IPS-20b (cell line): ENCODE results near the gene RANBP17.
"Not testable (repeated sequence)": the region's sequence is repeated elsewhere in the genome, so short reads cannot be mapped to it uniquely, and the experiment has no call there.

Source experiments
- H3K27ac ChIP-seq: one replicate; pipeline ENCODE4 v1.5.1; 2013; ENCODE audit warnings: low read length
- H3K27me3 ChIP-seq: 2 replicates; pipeline ENCODE4 v1.6.1; 2013; ENCODE audit warnings: mild to moderate bottlenecking, low read length, inconsistent platforms; ENCODE audit not compliant: insufficient read depth
- H3K36me3 ChIP-seq: 2 replicates; pipeline ENCODE4 v1.6.1; 2013; ENCODE audit warnings: low read depth, mild to moderate bottlenecking, inconsistent platforms, low read length, moderate library complexity; ENCODE audit not compliant: insufficient read depth
- H3K4me1 ChIP-seq: 2 replicates; pipeline ENCODE4 v1.6.1; 2013; ENCODE audit warnings: mild to moderate bottlenecking, control low read depth, inconsistent platforms, low read length, moderate library complexity; ENCODE audit not compliant: insufficient read depth
- H3K4me3 ChIP-seq: 2 replicates; pipeline ENCODE4 v1.5.1; 2013; ENCODE audit warnings: mild to moderate bottlenecking, low read length, inconsistent platforms
- H3K9ac ChIP-seq: 2 replicates; pipeline ENCODE4 v1.6.1; 2013; ENCODE audit warnings: low read depth, mild to moderate bottlenecking, inconsistent platforms, low read length, moderate library complexity
- H3K9me3 ChIP-seq: 2 replicates; pipeline ENCODE4 v1.6.1; 2013; ENCODE audit warnings: mild to moderate bottlenecking, low read depth, low read length, inconsistent platforms; ENCODE audit not compliant: insufficient read depth

Gene RANBP17

GRCh38 chr5:171283753-171284152 is 421.9 kb downstream of the RANBP17 start:
- no peak overlapping the region for H3K27ac ChIP-seq
- no peaks in the 10 kb centered on the region for H3K9me3 ChIP-seq
- H3K4me1 ChIP-seq, result no peaks in the 10 kb centered on the region
- no peaks in the 10 kb centered on the region for H3K27me3 ChIP-seq
- H3K4me3 ChIP-seq, result no peak overlapping the region
- no peak overlapping the region for H3K9ac ChIP-seq
- H3K36me3 ChIP-seq, result no peaks in the 10 kb centered on the region

DNA sequence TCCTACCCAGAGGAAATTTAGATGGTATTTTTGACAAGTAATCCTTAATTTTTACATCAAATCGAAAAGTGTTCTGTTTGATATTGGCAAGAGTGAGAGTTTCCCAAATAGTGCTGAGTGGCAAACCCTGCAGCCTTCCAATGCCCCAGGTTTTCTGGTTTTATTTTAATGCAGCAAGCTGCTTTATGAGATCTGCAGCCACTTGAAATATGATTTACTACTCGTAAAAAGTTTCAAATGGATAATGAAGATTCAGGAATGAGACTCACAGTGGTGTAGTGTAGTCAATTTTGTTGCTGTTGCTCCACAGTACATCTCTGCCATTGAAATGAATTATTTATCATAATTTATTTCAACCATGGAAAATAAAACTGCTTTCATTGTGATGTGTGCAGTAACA is 423.6 kb downstream of the RANBP17 start:
- no peak overlapping the region for H3K27ac ChIP-seq
- no peaks in the 10 kb centered on the region for H3K36me3 ChIP-seq
- H3K4me3 ChIP-seq, result no peak overlapping the region
- H3K27me3 ChIP-seq, result no peaks in the 10 kb centered on the region
- no peaks in the 10 kb centered on the region for H3K9me3 ChIP-seq
- no peak overlapping the region for H3K9ac ChIP-seq
- H3K4me1 ChIP-seq, result no peaks in the 10 kb centered on the region

DNA sequence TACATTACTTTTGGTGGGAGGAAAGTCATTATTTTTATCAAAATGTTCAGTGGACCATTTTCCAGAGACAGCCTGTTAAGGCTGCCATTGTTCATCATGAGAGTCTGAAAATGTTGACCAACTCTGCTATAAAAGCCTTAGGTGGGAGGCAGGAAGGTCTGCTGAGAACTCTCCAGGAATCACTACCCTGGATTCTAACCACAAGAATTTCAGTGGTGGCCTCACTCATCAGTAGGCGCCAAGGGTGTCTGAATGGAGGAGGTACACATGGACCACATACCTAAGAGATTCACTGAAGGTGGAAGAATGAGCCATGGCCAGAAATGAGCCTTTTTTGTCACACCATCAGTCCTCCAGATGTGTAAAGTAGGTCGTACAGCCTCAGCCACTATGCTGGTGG is 426.2 kb downstream of the RANBP17 start:
- Histone ChIP-seq H3K36me3 (no peaks in the 10 kb centered on the region), H3K27ac (no peak overlapping the region), H3K27me3 (no peaks in the 10 kb centered on the region; the same call in 1 of the 2 replicates), H3K9me3 (no peaks in the 10 kb centered on the region), H3K9ac (no peak overlapping the region), H3K4me3 (no peak overlapping the region), H3K4me1 (no peaks in the 10 kb centered on the region)

- Histone ChIP-seq H3K36me3 (no peaks in the 10 kb centered on the region), H3K27ac (no peak overlapping the region), H3K9me3 (no peaks in the 10 kb centered on the region), H3K4me3 (no peak overlapping the region), H3K4me1 (no peaks in the 10 kb centered on the region), H3K27me3 (no peaks in the 10 kb centered on the region; the same call in 1 of the 2 replicates), H3K9ac (no peak overlapping the region)
Measured at GRCh38 chr5:171291371-171291770, 429.6 kb downstream of the RANBP17 start.

GRCh38 chr5:171295299-171295698 is 433.5 kb downstream of the RANBP17 start:
- Histone ChIP-seq H3K27me3 (peaks cover 12% of the 10 kb centered on the region; the same call in 1 of the 2 replicates), H3K27ac (no peak overlapping the region), H3K9me3 (no peaks in the 10 kb centered on the region), H3K36me3 (no peaks in the 10 kb centered on the region), H3K4me3 (no peak overlapping the region), H3K9ac (no peak overlapping the region), H3K4me1 (no peaks in the 10 kb centered on the region)

- no peaks in the 10 kb centered on the region for H3K4me1 ChIP-seq
- peaks cover 17% of the 10 kb centered on the region; the same call in 1 of the 2 replicates for H3K27me3 ChIP-seq
- no peak overlapping the region for H3K9ac ChIP-seq
- no peak overlapping the region for H3K4me3 ChIP-seq
- H3K27ac ChIP-seq, result no peak overlapping the region
- no peaks in the 10 kb centered on the region for H3K36me3 ChIP-seq
- H3K9me3 ChIP-seq, result no peaks in the 10 kb centered on the region
Measured at GRCh38 chr5:171295801-171296200, 434.0 kb downstream of the RANBP17 start.

GRCh38 chr5:171297941-171298340 is 436.1 kb downstream of the RANBP17 start:
- H3K36me3 ChIP-seq, H3K9ac ChIP-seq, H3K9me3 ChIP-seq, H3K27ac ChIP-seq, H3K4me3 ChIP-seq, H3K4me1 ChIP-seq: not testable (repeated sequence)
- H3K27me3 ChIP-seq, result peaks cover 36% of the 10 kb centered on the region

DNA sequence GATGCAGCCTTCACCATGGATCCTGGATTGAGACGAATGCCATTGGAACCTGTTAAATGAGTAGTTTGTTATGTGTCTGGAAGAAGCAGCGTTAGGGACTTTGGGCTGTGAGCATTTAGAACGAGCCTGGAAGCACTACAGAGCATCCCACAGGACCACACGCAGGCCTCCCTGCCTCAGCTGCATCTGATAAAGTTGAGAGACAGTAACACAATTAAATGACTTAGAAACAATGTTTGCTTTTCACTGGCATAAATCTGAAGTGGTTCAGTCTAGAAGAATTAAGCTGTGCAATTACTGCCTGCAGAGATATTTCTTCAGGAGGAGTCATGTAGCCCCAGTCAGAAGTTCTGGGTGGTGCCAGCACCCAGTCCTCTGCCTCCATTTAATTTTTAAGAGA is 437.4 kb downstream of the RANBP17 start:
- no peaks in the 10 kb centered on the region for H3K4me1 ChIP-seq
- no peak overlapping the region for H3K4me3 ChIP-seq
- H3K36me3 ChIP-seq, result no peaks in the 10 kb centered on the region
- H3K9me3 ChIP-seq, result no peaks in the 10 kb centered on the region
- H3K9ac ChIP-seq, result no peak overlapping the region
- peaks cover 49% of the 10 kb centered on the region for H3K27me3 ChIP-seq
- H3K27ac ChIP-seq, result no peak overlapping the region

- H3K4me1 ChIP-seq, result no peaks in the 10 kb centered on the region
- H3K9ac ChIP-seq, result no peak overlapping the region
- no peaks in the 10 kb centered on the region for H3K36me3 ChIP-seq
- no peaks in the 10 kb centered on the region for H3K9me3 ChIP-seq
- no peak overlapping the region for H3K4me3 ChIP-seq
- H3K27ac ChIP-seq, result no peak overlapping the region
- peaks cover 55% of the 10 kb centered on the region for H3K27me3 ChIP-seq
Measured at GRCh38 chr5:171299851-171300250, 438.0 kb downstream of the RANBP17 start.

- H3K27me3 ChIP-seq, result peaks cover 60% of the 10 kb centered on the region
- no peak overlapping the region for H3K9ac ChIP-seq
Measured at GRCh38 chr5:171300358-171300757, 438.5 kb downstream of the RANBP17 start.

GRCh38 chr5:171306166-171306565 is 444.3 kb downstream of the RANBP17 start:
- Histone ChIP-seq H3K4me3 (no peak overlapping the region), H3K9ac (no peak overlapping the region), H3K36me3 (no peaks in the 10 kb centered on the region), H3K27ac (no peak overlapping the region), H3K27me3 (peaks cover 97% of the 10 kb centered on the region), H3K4me1 (no peaks in the 10 kb centered on the region), H3K9me3 (no peaks in the 10 kb centered on the region; the same call in 1 of the 2 replicates)

More at GRCh38 chr5:171300358-171300757, 438.5 kb downstream of the RANBP17 start:
- no peak overlapping the region for H3K4me3 ChIP-seq
- H3K27ac ChIP-seq, result no peak overlapping the region
- no peaks in the 10 kb centered on the region for H3K9me3 ChIP-seq
- no peaks in the 10 kb centered on the region for H3K36me3 ChIP-seq
- no peaks in the 10 kb centered on the region for H3K4me1 ChIP-seq

DNA sequence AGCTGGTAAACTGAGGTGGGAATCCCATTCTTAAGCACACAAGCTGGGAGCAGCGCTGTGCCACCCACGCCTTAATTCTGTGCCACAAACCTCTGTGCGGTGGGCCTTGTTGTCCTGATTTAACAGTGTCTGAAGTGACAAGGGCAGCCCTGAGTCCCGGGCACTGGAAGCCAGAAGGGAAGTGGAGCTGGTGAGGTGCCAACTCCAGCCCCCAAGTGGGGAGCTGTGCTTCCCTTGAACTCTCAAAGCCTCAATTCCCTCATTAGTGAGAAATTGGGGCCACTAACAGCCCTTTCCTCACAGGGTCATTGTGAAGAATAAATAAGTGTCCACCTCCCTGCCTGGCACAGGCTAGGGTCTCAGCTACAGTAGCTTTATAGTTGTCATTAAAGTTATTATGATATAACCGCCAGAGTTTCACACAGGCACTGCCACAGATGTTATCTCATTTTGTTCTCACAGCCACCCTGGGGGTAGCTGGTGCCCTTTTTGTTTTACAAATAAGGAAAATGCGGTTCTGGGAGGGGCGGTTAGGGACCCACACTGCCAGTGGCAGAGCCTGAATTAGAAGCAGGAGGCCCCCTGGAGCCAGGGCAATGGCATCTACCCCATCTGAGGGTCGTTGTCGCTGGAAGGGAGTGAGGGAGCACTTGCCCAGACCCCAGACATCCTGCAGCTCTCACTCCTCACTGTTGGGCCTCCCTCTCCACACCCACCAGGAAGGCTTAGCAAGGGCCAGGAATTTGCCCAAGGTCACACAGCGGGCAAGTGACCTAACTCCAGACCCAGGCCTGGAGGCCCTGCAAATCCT is 445.2 kb downstream of the RANBP17 start:
- Histone ChIP-seq H3K36me3 (no peaks in the 10 kb centered on the region), H3K9ac (no peak overlapping the region), H3K4me1 (no peaks in the 10 kb centered on the region), H3K27ac (no peak overlapping the region), H3K9me3 (no peaks in the 10 kb centered on the region; the same call in 1 of the 2 replicates), H3K27me3 (peaks cover 100% of the 10 kb centered on the region), H3K4me3 (no peak overlapping the region)
